Panc1 (cell line): ENCODE measurements around the gene PRKG1. TPM values are rescaled to one million over a fixed set of nuclear protein-coding genes. Genes with fewer than 3 reads are reported as not detected.

Source experiments
- ATAC-seq: fragments of 200-7000 bp; cut with Tn5 transposase; 2 replicates; pipeline ENCODE4 v1.9.1; 2020; ENCODE audit warnings: mild to moderate bottlenecking, moderate library complexity
- BruUV-seq: library from RNA; stranded (reverse); fragments of 400-500 nt; replicated peaks from 2 replicates; lab custom pipeline; 2021; lab: Mats Ljungman, UMichigan
- CTCF ChIA-PET: fragments of 300-600 bp; sonication (Branson Sonifier 250); formaldehyde crosslinking; loops from one replicate; lab custom pipeline; 2022; ENCODE audit warnings: antibody characterized with exemption; lab: Charles Lee
- POLR2A ChIA-PET: fragments of 300-600 bp; sonication (Branson Sonifier 250); formaldehyde crosslinking; loops from one replicate; lab custom pipeline; 2022; ENCODE audit warnings: antibody characterized with exemption; lab: Charles Lee
- DNase-seq: peaks from one replicate; pipeline ENCODE4 v3.0.0-alpha.2; 2010; ENCODE audit warnings: low read depth, low spot score
- H3K27ac ChIP-seq: 2 replicates; pipeline ENCODE4 v1.5.1; 2011; ENCODE audit warnings: mild to moderate bottlenecking, low read length, inconsistent platforms
- H3K27me3 ChIP-seq: fragments of 200-500 bp; sonication (Bioruptor generic); 2 replicates; pipeline ENCODE4 v1.6.0; 2014; ENCODE audit warnings: low read length, inconsistent platforms; ENCODE audit not compliant: control insufficient read depth, insufficient read depth
- H3K36me3 ChIP-seq: fragments of 200-500 bp; sonication (Bioruptor generic); 2 replicates; pipeline ENCODE4 v1.5.1; 2014; ENCODE audit warnings: inconsistent platforms, mild to moderate bottlenecking, low read length, moderate library complexity; ENCODE audit not compliant: control insufficient read depth, insufficient read depth
- H3K4me1 ChIP-seq: 2 replicates; pipeline ENCODE4 v1.5.1; 2011; ENCODE audit warnings: inconsistent platforms, mild to moderate bottlenecking, low read length, moderate library complexity; ENCODE audit not compliant: control insufficient read depth, insufficient read depth
- H3K4me3 ChIP-seq, 2 experiments: 2 replicates each; pipeline ENCODE4 v1.5.1; 2011 to 2012; ENCODE audit warnings: low read depth in 2 of 2, low read length in 2 of 2, mild to moderate bottlenecking in 2 of 2, inconsistent platforms in 1 of 2, moderate library complexity in 1 of 2
- H3K9me3 ChIP-seq: fragments of 200-500 bp; sonication (Bioruptor generic); 2 replicates; pipeline ENCODE4 v1.5.1; 2014; ENCODE audit warnings: low read depth, mild to moderate bottlenecking, inconsistent platforms, low read length, moderate library complexity; ENCODE audit not compliant: control insufficient read depth, insufficient read depth
- POLR2AphosphoS5 ChIP-seq: IDR thresholded peaks from 2 replicates; pipeline ENCODE4 v1.6.1; 2012; ENCODE audit warnings: mild to moderate bottlenecking, low read depth, low read length, moderate library complexity
- REST ChIP-seq, 2 experiments: IDR thresholded peaks; 2 replicates each; pipeline ENCODE4 v1.6.1; 2011 to 2012; ENCODE audit warnings: low read depth in 2 of 2, control low read depth in 1 of 2, low read length in 1 of 2, mild to moderate bottlenecking in 1 of 2, moderate library complexity in 1 of 2; ENCODE audit not compliant: insufficient read depth in 1 of 2
- SIN3A ChIP-seq: IDR thresholded peaks from 2 replicates; pipeline ENCODE4 v1.6.1; 2012; ENCODE audit warnings: low read depth, mild to moderate bottlenecking, low read length, moderate library complexity, borderline replicate concordance; ENCODE audit not compliant: insufficient read depth
- TCF7L2 ChIP-seq: IDR thresholded peaks from 2 replicates; pipeline ENCODE4 v1.6.1; 2011; ENCODE audit warnings: mild to moderate bottlenecking, low read depth, low read length, inconsistent platforms
- in situ Hi-C: cut with HindIII; loops from 2 replicates; pipeline ENCODE4 v1.10.0; 2016; ENCODE audit warnings: low sequenced_read_pairs, low pct_unique_long_range_greater_than_20kb
- intact Hi-C: fragments of 100-400 bp; cut with micrococcal nuclease; formaldehyde crosslinking; loops from one replicate; pipeline ENCODE4 v1.10.0; 2022; ENCODE audit not compliant: unreplicated experiment
- total RNA-seq: library from RNA; stranded (reverse); gene quantifications from one replicate; pipeline ENCODE4 v1.2.1, GENCODE V29; 2021; ENCODE audit not compliant: unreplicated experiment
- TF ChIP-seq, protein P1 (sequence below): fragments of 450-650 bp; IDR thresholded peaks from 2 replicates; pipeline ENCODE4 v1.5.1; 2017; ENCODE audit warnings: mild to moderate bottlenecking

Gene PRKG1
- total RNA-seq, 1 experiment from 2014 or later = 0.92 TPM

GRCh38 chr10:52228556-52228955, 1154.3 kb downstream of the PRKG1 start:
- TF ChIP-seq, protein P1, sequence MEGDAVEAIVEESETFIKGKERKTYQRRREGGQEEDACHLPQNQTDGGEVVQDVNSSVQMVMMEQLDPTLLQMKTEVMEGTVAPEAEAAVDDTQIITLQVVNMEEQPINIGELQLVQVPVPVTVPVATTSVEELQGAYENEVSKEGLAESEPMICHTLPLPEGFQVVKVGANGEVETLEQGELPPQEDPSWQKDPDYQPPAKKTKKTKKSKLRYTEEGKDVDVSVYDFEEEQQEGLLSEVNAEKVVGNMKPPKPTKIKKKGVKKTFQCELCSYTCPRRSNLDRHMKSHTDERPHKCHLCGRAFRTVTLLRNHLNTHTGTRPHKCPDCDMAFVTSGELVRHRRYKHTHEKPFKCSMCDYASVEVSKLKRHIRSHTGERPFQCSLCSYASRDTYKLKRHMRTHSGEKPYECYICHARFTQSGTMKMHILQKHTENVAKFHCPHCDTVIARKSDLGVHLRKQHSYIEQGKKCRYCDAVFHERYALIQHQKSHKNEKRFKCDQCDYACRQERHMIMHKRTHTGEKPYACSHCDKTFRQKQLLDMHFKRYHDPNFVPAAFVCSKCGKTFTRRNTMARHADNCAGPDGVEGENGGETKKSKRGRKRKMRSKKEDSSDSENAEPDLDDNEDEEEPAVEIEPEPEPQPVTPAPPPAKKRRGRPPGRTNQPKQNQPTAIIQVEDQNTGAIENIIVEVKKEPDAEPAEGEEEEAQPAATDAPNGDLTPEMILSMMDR = no peak
- TF ChIP-seq SIN3A = no peak
- no peak for TF ChIP-seq POLR2AphosphoS5
- TF ChIP-seq REST (IDR thresholded peaks at IDR 0.05; ENCODE audit: insufficient read depth in 1 of 2, low read depth in 2 of 2, low read length in 1 of 2) = no peak
- no peak for TF ChIP-seq TCF7L2
- no peaks in the 10 kb centered on the region for H3K36me3 ChIP-seq
- H3K4me3 ChIP-seq = no peak overlapping the region
- intact Hi-C loops = no loop called here
- in situ Hi-C loops = no loop called here
- H3K27me3 ChIP-seq = no peaks in the 10 kb centered on the region
- ATAC-seq (no peak), DNase-seq (no peak)
- H3K27ac ChIP-seq = no peak overlapping the region
- BruUV-seq = no TSS peak
- no peaks in the 10 kb centered on the region for H3K9me3 ChIP-seq
- ChIA-PET CTCF (no interaction called here), POLR2A (no interaction called here)
- peaks cover 6% of the 10 kb centered on the region; the same call in 1 of the 2 replicates for H3K4me1 ChIP-seq

GRCh38 chr10:52229291-52229931, 1155.1 kb downstream of the PRKG1 start:
- peaks cover 6% of the 10 kb centered on the region; the same call in 1 of the 2 replicates for H3K4me1 ChIP-seq
- no TSS peak for BruUV-seq
- no peaks in the 10 kb centered on the region for H3K36me3 ChIP-seq
- ATAC-seq (no peak; the same call in 1 of the 2 replicates), DNase-seq (no peak)
- intact Hi-C loops = no loop called here
- in situ Hi-C loops = no loop called here
- POLR2A ChIA-PET = no interaction called here
- no peak for TF ChIP-seq TCF7L2
- TF ChIP-seq REST (IDR thresholded peaks at IDR 0.05; ENCODE audit: insufficient read depth in 1 of 2, low read depth in 2 of 2, low read length in 1 of 2) = no peak
- no peak for TF ChIP-seq POLR2AphosphoS5
- H3K27me3 ChIP-seq = no peaks in the 10 kb centered on the region
- no peak overlapping the region for H3K4me3 ChIP-seq
- H3K27ac ChIP-seq = no peak overlapping the region
- CTCF ChIA-PET = no interaction called here
- H3K9me3 ChIP-seq = no peaks in the 10 kb centered on the region
